Cardiac fibroblast (primary cell): ENCODE measurements around the gene HIBCH.
A peak's percentile ranks its signal among the peaks of the same experiment; 100 is the strongest.
"Not testable (repeated sequence)": the region's sequence is repeated elsewhere in the genome, so short reads cannot be mapped to it uniquely, and the experiment has no call there.

ENCODE experiments used
- DNase-seq, 2 donors: peaks; one replicate each; pipeline versions ENCODE4 v3.0.0 to v3.0.0-alpha.2; 2010; ENCODE audit warnings: low read depth in 2 of 2
- H3K4me3 ChIP-seq, 2 donors: replicated peaks in 1 of 2; 1 replicate in 1 of 2; 2 replicates in 1 of 2; pipeline ENCODE4 v1.5.1; 2011; ENCODE audit warnings: low read depth in 2 of 2, low read length in 2 of 2, mild to moderate bottlenecking in 2 of 2, moderate library complexity in 1 of 2
- TF ChIP-seq, protein P1 (sequence below): IDR thresholded peaks from one replicate; pipeline ENCODE4 v1.5.1; 2011; ENCODE audit warnings: low read depth, mild to moderate bottlenecking, low read length, inconsistent platforms

HIBCH gene

DNA sequence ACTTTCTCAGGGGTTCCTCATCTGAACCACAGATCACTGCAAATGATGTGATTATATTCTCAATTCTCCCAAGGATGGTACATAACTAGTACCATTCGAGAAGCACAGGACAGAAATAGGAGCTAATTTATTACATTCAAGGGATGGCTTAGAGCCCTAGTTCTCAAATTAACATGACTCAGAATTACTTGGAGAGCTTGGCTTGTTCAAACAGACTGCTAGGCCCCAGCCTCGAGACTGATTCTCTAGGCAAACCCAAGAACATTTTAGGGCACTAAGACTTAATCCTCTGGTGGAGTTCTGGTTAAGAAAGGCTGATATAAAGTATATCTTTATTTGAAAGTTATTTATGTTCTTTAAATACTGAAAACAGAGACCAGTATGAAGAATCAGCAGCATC, 35.8 kb downstream of the HIBCH start:
- peak in 1 of 2 donors; percentile 27 for DNase-seq
- no peak overlapping the region for H3K4me3 ChIP-seq
- TF ChIP-seq, protein P1, sequence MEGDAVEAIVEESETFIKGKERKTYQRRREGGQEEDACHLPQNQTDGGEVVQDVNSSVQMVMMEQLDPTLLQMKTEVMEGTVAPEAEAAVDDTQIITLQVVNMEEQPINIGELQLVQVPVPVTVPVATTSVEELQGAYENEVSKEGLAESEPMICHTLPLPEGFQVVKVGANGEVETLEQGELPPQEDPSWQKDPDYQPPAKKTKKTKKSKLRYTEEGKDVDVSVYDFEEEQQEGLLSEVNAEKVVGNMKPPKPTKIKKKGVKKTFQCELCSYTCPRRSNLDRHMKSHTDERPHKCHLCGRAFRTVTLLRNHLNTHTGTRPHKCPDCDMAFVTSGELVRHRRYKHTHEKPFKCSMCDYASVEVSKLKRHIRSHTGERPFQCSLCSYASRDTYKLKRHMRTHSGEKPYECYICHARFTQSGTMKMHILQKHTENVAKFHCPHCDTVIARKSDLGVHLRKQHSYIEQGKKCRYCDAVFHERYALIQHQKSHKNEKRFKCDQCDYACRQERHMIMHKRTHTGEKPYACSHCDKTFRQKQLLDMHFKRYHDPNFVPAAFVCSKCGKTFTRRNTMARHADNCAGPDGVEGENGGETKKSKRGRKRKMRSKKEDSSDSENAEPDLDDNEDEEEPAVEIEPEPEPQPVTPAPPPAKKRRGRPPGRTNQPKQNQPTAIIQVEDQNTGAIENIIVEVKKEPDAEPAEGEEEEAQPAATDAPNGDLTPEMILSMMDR = no peak

DNA sequence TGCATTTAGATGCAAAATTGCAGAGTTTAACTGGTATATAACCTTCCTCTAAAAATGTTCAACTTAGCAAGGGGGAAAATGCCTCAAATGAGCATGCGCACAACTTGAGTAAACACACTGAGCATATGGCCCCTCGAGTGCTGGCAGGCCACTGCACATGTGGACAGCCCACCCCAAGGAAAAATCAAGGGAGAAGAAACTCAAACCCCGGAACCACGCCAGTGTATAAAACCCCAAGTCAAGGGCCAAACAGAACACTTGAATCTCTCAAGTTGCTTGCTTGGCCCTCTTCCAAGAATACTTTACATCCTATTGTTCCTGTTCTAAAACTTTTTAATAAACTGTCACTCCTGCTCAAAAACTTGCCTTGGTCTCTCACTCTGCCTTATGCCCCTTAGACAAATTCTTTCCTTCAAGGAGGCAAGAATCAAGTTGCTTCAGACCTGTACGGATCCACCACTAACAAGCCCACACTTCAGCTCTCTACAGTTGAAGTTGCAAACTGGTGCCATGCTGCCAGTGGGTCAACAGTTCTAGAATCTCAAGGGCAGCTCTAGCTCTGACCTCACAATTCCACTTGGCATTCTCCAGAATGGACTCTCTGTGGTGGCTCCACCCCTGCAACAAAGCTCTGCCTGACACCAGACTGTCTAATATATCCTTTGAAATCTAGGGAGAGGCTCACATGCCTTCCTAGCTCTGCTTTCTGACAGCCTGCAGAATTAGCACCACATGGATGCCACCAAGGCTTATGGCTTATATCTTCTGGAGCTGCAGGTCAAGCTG, 38.9 kb downstream of the HIBCH start:
- H3K4me3 ChIP-seq = no peak overlapping the region
- TF ChIP-seq, protein P1 = no peak
- peak in 1 of 2 donors; percentile 20 for DNase-seq

DNA sequence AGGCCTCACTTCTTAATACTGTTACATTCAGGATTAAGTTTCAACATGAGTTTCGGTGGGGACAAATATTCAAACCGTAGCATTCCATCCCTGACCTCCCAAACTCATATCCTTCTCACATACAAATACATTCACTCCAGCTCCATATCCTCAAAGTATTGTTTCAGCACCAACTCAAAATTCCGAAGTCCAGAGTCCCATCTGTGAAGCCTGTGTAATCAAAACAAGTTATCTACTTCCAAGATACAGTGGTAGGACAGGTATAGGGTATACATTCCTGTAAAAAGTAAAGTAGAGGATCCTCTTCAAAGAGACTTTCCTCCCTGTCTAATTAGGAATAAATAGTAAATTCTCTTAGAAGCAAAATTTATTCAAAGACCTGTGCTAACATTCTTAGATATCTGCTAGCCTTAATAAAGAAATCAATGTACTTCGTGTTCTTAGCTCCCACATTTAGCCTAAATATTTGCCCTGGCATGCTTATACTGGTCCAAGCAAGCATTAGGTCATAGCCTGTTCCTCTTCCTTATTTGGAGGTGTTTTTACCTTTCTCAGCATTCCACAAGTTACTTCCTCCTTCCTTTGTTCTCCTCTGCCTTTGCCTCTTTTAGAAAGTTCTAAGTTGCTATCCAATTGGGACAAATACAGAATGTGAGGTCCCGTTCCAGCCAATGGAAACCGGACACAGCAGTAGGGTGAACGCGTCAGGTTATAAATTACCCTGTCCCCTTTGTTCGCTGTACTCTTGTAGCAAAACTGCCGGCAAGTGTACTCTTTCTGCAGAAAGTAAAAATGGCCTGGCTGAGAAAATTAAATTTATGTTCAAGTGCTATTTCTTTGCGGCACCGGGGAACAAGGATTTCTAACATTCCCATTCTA, 40.1 kb downstream of the HIBCH start:
- not testable (repeated sequence) for DNase-seq, H3K4me3 ChIP-seq

DNA sequence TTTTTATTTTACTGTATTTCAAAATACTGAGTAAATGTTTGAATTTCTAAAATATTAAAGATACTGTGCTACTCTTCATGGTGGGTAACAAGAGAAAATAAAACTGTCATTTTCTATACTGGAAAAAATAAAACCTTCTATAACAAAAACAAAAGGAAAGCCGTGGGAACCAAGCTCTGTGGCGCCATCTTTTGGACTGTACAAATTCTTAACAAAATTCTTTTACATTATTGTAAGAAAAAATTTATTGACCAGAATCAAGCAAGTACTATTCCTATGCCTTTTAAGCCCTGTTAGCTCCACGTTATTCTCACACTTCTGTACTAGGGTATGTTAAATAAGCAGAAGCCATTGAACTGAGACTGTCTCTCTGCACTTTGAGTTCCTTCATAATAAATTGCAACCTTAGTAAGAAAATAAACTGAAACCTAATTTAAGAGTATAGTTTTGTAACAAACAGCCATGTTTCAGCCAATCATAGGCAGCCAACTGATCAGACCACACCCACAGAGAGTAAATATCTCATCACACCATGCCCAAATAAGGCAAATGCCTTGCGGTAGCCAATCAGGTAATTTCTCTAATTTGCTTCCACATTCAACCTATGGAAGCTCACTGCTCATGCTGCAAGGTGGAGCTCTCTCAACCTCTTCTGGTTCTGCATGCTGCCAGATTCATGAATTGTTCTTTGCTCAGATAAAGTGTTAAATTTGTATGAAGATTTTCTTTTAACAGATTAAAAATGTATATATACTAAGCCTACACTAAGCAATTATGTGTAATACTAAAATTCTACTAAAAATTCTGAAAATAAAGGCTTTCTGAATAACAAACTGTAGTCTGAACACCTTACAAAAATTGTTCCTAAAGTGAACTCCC, 42.2 kb downstream of the HIBCH start:
- peak; percentile 68 to 75 for DNase-seq
- TF ChIP-seq, protein P1 = peak; percentile 50
- no peak overlapping the region for H3K4me3 ChIP-seq

DNA sequence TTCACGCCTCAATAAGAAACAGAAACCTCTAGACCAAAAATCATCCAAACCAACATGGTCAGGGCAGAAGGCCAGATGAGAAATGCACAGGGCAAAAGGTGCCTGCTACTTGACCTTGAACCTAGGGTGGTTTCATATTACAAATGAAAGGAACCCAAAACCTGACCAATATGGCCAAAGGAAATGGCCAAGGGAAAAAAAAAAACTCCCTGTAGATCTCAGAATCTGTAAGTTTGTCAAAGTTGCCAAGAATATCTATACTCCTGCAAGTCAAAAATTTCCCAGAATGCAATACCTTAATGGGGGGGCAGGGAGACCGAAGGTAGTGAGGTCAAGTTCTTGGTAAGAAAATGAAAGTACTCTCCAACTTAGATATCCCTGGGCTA, 47.2 kb downstream of the HIBCH start:
- no peak for DNase-seq
- TF ChIP-seq, protein P1 = no peak
- no peak overlapping the region for H3K4me3 ChIP-seq

DNA sequence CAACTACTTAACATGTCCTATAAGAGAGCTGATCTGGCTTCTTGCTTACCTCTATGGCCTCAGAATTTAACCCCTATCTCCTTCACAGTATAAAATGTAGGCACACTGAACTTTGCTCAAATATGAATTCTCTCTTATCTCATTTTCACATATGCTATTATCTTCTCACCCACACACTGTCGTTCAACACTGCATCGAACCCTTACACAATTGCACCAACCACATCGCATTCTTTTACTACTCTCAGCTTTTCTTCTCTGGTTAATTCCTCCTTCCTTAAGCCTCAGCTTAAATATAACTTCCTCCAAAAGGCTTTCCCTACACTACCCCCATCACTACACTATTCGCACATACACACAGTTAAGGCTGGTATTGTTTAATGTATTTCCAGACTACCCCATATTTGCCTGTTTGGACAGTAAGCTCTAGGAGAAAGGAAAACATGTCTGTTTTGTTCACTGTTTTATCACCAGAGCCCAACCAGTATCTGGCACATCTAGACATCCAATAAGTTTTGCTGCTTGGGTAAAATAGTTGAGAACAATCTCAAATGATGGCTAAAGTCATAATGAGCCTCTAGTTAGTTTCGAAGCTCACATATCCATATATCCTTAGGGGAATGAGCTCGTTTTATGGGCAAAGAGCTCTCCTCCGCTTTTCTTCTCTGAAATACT, 47.7 kb downstream of the HIBCH start:
- H3K4me3 ChIP-seq = no peak overlapping the region
- no peak for DNase-seq
- TF ChIP-seq, protein P1 = no peak
